HepG2 (cell line): ENCODE data around the gene SPATA25. TPM values are rescaled to one million over a fixed set of nuclear protein-coding genes. Genes with fewer than 3 reads are reported as not detected.

ENCODE experiments used
- ARNT ChIP-seq: fragments of 450-650 bp; IDR thresholded peaks from 2 replicates; pipeline ENCODE4 v1.6.1; 2017
- DBP ChIP-seq: sonication (generic); formaldehyde crosslinking; IDR thresholded peaks from 2 replicates; pipeline ENCODE4 v1.4.0; 2020; ENCODE audit warnings: missing genetic modification reagents; ENCODE audit errors: not compliant biosample characterization
- DNMT1 ChIP-seq: sonication (generic); formaldehyde crosslinking; IDR thresholded peaks from 2 replicates; pipeline ENCODE4 v1.5.1; 2020; ENCODE audit warnings: mild to moderate bottlenecking, missing genetic modification reagents
- ELF4 ChIP-seq: sonication (generic); formaldehyde crosslinking; IDR thresholded peaks from 2 replicates; pipeline ENCODE4 v1.5.0; 2020; ENCODE audit warnings: missing genetic modification reagents, mild to moderate bottlenecking, moderate library complexity, borderline replicate concordance
- FOXP1 ChIP-seq, 2 experiments: fragments of 450-650 bp in 1 of 2; IDR thresholded peaks; 2 replicates each; pipeline ENCODE4 v1.6.1; 2017 to 2018; ENCODE audit warnings: antibody characterized with exemption in 1 of 2
- FUBP1 ChIP-seq: sonication (generic); formaldehyde crosslinking; IDR thresholded peaks from 2 replicates; pipeline ENCODE4 v1.5.1; 2020; ENCODE audit warnings: missing genetic modification reagents, mild to moderate bottlenecking, borderline replicate concordance
- HNRNPLL ChIP-seq: fragments of 200-400 bp; formaldehyde crosslinking; IDR thresholded peaks from 2 replicates; pipeline ENCODE4 v1.6.1; 2017; ENCODE audit warnings: mild to moderate bottlenecking, low read depth, low read length; ENCODE audit not compliant: poor library complexity, severe bottlenecking
- KDM6A ChIP-seq: IDR thresholded peaks from 2 replicates; pipeline ENCODE4 v1.6.1; 2016; ENCODE audit warnings: low read depth
- KMT2A ChIP-seq: sonication (generic); formaldehyde crosslinking; IDR thresholded peaks from 2 replicates; pipeline ENCODE4 v1.4.0; 2020; ENCODE audit warnings: missing genetic modification reagents
- MYNN ChIP-seq: sonication (generic); formaldehyde crosslinking; IDR thresholded peaks from 2 replicates; pipeline ENCODE4 v1.4.0; 2020; ENCODE audit warnings: mild to moderate bottlenecking, low read depth, missing genetic modification reagents
- NFAT5 ChIP-seq: sonication (generic); formaldehyde crosslinking; IDR thresholded peaks from 2 replicates; pipeline ENCODE4 v1.4.0; 2020; ENCODE audit warnings: missing genetic modification reagents
- PCBP2 ChIP-seq: fragments of 200-400 bp; formaldehyde crosslinking; optimal IDR thresholded peaks from 2 replicates; pipeline ENCODE3; 2018; ENCODE audit warnings: low read length, low read depth; ENCODE audit not compliant: poor library complexity, severe bottlenecking
- PITX1 ChIP-seq: sonication (generic); formaldehyde crosslinking; IDR thresholded peaks from 2 replicates; pipeline ENCODE4 v1.5.1; 2020; ENCODE audit warnings: mild to moderate bottlenecking, missing genetic modification reagents
- RBM22 ChIP-seq: fragments of 200-400 bp; formaldehyde crosslinking; optimal IDR thresholded peaks from 2 replicates; pipeline ENCODE3; 2017; ENCODE audit warnings: mild to moderate bottlenecking, low read length, moderate library complexity
- SMARCE1 ChIP-seq: fragments of 450-650 bp; IDR thresholded peaks from 2 replicates; pipeline ENCODE4 v1.6.1; 2017; ENCODE audit warnings: borderline replicate concordance
- TERF1 ChIP-seq: sonication (generic); formaldehyde crosslinking; IDR thresholded peaks from 2 replicates; pipeline ENCODE4 v1.8.0; 2022; ENCODE audit warnings: mild to moderate bottlenecking, missing genetic modification reagents, moderate library complexity
- ZMYM4 ChIP-seq: sonication (generic); formaldehyde crosslinking; IDR thresholded peaks from 2 replicates; pipeline ENCODE4 v1.8.1; 2023; ENCODE audit warnings: mild to moderate bottlenecking, missing genetic modification reagents
- ZNF101 ChIP-seq: sonication (generic); formaldehyde crosslinking; IDR thresholded peaks from 2 replicates; pipeline ENCODE4 v1.4.0; 2020; ENCODE audit warnings: mild to moderate bottlenecking, low read depth, missing genetic modification reagents, borderline replicate concordance
- ZNF430 ChIP-seq: sonication (generic); formaldehyde crosslinking; IDR thresholded peaks from 2 replicates; pipeline ENCODE4 v1.9.0; 2021; ENCODE audit warnings: mild to moderate bottlenecking, missing genetic modification reagents
- ZNF558 ChIP-seq: sonication (generic); formaldehyde crosslinking; IDR thresholded peaks from 2 replicates; pipeline ENCODE4 v1.9.0; 2022; ENCODE audit warnings: mild to moderate bottlenecking, missing genetic modification reagents, borderline replicate concordance
- ZNF724P ChIP-seq: sonication (generic); formaldehyde crosslinking; IDR thresholded peaks from 2 replicates; pipeline ENCODE4 v1.8.0; 2022; ENCODE audit warnings: missing genetic modification reagents, borderline replicate concordance
- polyA plus RNA-seq, 8 experiments: library from polyadenylated mRNA; depleted of rRNA in 3 of 8; stranded (reverse) in 7 of 8; unstranded in 1 of 8; fragments of >200 nt; fragmentation: Illumina TruSeq in 4 of 8; extraction: Trizol in 4 of 8; gene quantifications; 2 replicates each; pipeline versions ENCODE4 v1.2.1 to v1.2.3, GENCODE V29; 2011 to 2016; ENCODE audit warnings: low read depth in 4 of 8, missing spikeins in 1 of 8, mixed read lengths in 1 of 8; ENCODE audit not compliant: insufficient read depth in 1 of 8
- total RNA-seq, 5 experiments: library from RNA; depleted of rRNA; stranded (reverse); fragments of >200 nt; fragmentation: Illumina TruSeq; extraction: Trizol; gene quantifications; 2 replicates each; pipeline ENCODE4 v1.2.3, GENCODE V29; 2016; ENCODE audit warnings: low read depth in 1 of 5

SPATA25 gene
- total and polyA plus RNA-seq, 2 of the 13 experiments (the other 11 are each of a cell fraction or from before 2014, with no cell fraction given), result 4.8 to 7.6 TPM

- TF ChIP-seq ZNF430, result peak; percentile 77; the same call in 1 of the 2 replicates
- no peak for TF ChIP-seq FUBP1
- TF ChIP-seq RBM22, result peak; percentile 72
- TF ChIP-seq ZNF724P (CRISPR knock-in tag), result no peak
- no peak for TF ChIP-seq ZNF101 (CRISPR knock-in tag)
- no peak for TF ChIP-seq SMARCE1
- TF ChIP-seq DBP (CRISPR knock-in tag), result peak; percentile 4
- no peak for TF ChIP-seq PCBP2
- TF ChIP-seq HNRNPLL, result no peak
- no peak for TF ChIP-seq KDM6A (CRISPR knock-in tag)
- TF ChIP-seq TERF1 (CRISPR knock-in tag), result no peak
- peak; percentile 55; the same call in 1 of the 2 replicates for TF ChIP-seq MYNN (CRISPR knock-in tag)
- no peak for TF ChIP-seq FOXP1 (IDR thresholded peaks at IDR 0.05)
- no peak for TF ChIP-seq FOXP1 (CRISPR knock-in tag; IDR thresholded peaks at IDR 0.05)
- peak; percentile 41 for TF ChIP-seq ZMYM4 (CRISPR knock-in tag)
- no peak for TF ChIP-seq PITX1 (CRISPR knock-in tag)
- no peak for TF ChIP-seq DNMT1 (CRISPR knock-in tag)
- no peak for TF ChIP-seq ARNT
- TF ChIP-seq NFAT5, result no peak
- peak; percentile 48; the same call in 1 of the 2 replicates for TF ChIP-seq ELF4 (CRISPR knock-in tag)
- no peak for TF ChIP-seq KMT2A
- peak; percentile 43; the same call in 1 of the 2 replicates for TF ChIP-seq ZNF558 (CRISPR knock-in tag)
Observed at GRCh38 chr20:45933266-45934045, 46.0 kb upstream of the SPATA25 start (continued).
